Neural crest cell (in vitro differentiated cells): ENCODE measurements around the gene TACR2. TPM values are rescaled to one million over a fixed set of nuclear protein-coding genes. Genes with fewer than 3 reads are reported as not detected.

Experiments
- DNase-seq: peaks from one replicate; pipeline ENCODE4 v3.0.0; 2021; ENCODE audit warnings: low read depth, mixed read lengths, low spot score
- H3K27ac Mint-ChIP-seq: one replicate; pipeline ENCODE4 v1.8.0; 2021; ENCODE audit warnings: mild to moderate bottlenecking, mixed read lengths; ENCODE audit not compliant: unreplicated experiment
- H3K27me3 Mint-ChIP-seq: 2 replicates; pipeline ENCODE4 v1.8.0; 2021; ENCODE audit warnings: low read depth, mild to moderate bottlenecking, mixed read lengths
- H3K36me3 Mint-ChIP-seq: 2 replicates; pipeline ENCODE4 v1.8.0; 2021; ENCODE audit warnings: low read depth, mild to moderate bottlenecking, mixed read lengths
- H3K4me1 Mint-ChIP-seq: 2 replicates; pipeline ENCODE4 v1.8.0; 2021; ENCODE audit warnings: mixed read lengths
- H3K4me3 Mint-ChIP-seq: one replicate; pipeline ENCODE4 v1.8.0; 2021; ENCODE audit warnings: mild to moderate bottlenecking, mixed read lengths
- H3K9me3 Mint-ChIP-seq: 2 replicates; pipeline ENCODE4 v1.8.0; 2021; ENCODE audit warnings: mixed read lengths
- total RNA-seq: library from RNA; stranded (reverse); gene quantifications from 2 replicates; pipeline ENCODE4 v1.2.1, GENCODE V29; 2021
- TF ChIP-seq, protein P1 (sequence below): fragments of 200-600 bp; sonication (generic); conservative IDR thresholded peaks from 2 replicates; pipeline ENCODE4 v1.5.0; 2021; ENCODE audit warnings: antibody characterized with exemption, mild to moderate bottlenecking

The TACR2 gene
- total RNA-seq, 1 donor from 2014 or later: not detected

DNA sequence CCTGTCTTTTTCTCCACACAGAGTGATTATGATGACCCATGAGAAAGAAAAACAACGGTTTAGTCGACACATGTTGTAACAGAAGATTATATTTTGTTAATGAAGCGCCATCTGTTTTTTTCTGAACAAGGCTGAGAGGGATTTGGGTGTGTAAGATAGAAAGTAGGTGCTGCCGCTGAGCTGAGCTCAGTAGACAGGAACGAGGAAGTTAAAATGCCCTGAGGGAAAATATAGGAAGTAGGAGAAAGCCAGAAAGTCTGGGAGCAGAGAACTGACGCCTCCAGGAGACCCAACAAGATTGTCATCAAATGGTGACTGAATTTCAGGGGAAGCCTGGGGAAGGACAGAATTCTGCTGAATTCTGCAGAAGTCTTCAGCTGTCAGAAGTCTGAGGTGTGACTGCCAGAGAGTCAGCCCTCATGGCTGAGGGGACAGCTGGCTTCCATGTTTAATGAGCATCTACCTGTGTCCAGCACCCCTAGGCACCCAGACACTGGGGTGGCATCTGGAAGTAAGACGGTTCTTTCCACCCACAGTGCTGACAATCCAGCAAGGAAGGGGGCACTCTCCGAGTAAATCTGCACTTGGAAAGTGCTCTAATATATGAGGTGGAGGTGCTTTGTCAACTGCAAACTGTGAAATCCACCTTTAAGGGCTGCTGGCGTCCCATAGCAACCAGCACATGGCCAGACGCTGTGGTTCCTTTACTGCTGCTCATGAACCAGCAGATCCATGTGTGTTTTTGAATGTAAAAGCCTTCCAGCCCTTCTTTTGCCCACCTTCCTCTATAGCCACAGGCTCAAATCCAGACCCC, 22.0 kb upstream of the TACR2 start:
- peaks cover 6% of the 10 kb centered on the region for H3K9me3 Mint-ChIP-seq
- no peak overlapping the region for H3K27ac Mint-ChIP-seq
- H3K4me3 Mint-ChIP-seq: no peak overlapping the region
- H3K4me1 Mint-ChIP-seq: peaks cover 21% of the 10 kb centered on the region
- H3K36me3 Mint-ChIP-seq: no peaks in the 10 kb centered on the region
- no peak for DNase-seq
- TF ChIP-seq, protein P1, sequence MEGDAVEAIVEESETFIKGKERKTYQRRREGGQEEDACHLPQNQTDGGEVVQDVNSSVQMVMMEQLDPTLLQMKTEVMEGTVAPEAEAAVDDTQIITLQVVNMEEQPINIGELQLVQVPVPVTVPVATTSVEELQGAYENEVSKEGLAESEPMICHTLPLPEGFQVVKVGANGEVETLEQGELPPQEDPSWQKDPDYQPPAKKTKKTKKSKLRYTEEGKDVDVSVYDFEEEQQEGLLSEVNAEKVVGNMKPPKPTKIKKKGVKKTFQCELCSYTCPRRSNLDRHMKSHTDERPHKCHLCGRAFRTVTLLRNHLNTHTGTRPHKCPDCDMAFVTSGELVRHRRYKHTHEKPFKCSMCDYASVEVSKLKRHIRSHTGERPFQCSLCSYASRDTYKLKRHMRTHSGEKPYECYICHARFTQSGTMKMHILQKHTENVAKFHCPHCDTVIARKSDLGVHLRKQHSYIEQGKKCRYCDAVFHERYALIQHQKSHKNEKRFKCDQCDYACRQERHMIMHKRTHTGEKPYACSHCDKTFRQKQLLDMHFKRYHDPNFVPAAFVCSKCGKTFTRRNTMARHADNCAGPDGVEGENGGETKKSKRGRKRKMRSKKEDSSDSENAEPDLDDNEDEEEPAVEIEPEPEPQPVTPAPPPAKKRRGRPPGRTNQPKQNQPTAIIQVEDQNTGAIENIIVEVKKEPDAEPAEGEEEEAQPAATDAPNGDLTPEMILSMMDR: no peak
- H3K27me3 Mint-ChIP-seq: no peaks in the 10 kb centered on the region

DNA sequence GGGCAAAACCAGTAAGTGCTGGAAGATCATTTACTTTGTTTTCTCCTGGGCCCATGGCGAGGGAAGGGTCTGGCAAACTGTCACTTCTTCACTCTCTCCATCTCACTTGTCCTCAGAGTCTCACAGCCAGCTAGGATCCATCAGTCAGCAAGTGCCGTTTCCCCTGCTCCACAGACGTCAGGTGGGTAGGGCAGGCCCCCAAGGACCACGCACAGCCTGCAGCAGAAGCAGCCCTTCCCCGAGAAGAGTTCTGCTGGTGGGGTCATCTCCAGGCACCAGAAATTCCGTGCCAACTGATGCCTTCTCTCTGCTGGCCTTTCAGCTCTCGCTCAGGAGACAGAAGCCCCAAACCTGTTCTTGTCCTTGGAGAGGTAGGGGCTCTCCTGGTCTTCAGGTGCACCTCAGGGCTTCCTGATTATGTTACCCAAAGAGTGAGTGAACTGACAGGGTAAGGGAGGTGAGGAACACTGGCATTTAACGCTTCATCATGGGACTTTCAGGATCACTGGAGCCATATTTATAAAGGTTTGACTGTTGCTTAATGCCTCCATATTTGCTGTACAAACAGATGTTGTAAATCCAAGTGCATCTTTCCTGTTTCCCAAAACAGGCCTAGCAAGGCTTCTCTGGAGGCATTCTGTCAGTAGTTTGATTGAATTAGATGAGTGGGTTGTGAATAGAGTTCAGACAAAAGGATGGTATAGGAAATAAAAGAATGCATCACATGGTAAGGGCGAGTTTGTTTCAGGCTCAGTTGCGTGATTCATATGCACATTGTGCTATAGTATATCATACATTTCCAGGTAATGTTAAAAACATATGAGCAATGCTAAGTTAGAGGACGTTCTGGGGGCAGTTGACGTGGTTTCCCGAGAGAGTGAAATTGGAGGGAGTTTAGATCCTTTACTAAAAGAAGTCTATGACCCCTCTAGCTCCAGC, 20.9 kb upstream of the TACR2 start:
- no peaks in the 10 kb centered on the region for H3K36me3 Mint-ChIP-seq
- TF ChIP-seq, protein P1: no peak
- DNase-seq: no peak
- H3K4me1 Mint-ChIP-seq: peaks cover 21% of the 10 kb centered on the region
- H3K9me3 Mint-ChIP-seq: peaks cover 6% of the 10 kb centered on the region
- no peak overlapping the region for H3K27ac Mint-ChIP-seq
- no peaks in the 10 kb centered on the region for H3K27me3 Mint-ChIP-seq
- no peak overlapping the region for H3K4me3 Mint-ChIP-seq

DNA sequence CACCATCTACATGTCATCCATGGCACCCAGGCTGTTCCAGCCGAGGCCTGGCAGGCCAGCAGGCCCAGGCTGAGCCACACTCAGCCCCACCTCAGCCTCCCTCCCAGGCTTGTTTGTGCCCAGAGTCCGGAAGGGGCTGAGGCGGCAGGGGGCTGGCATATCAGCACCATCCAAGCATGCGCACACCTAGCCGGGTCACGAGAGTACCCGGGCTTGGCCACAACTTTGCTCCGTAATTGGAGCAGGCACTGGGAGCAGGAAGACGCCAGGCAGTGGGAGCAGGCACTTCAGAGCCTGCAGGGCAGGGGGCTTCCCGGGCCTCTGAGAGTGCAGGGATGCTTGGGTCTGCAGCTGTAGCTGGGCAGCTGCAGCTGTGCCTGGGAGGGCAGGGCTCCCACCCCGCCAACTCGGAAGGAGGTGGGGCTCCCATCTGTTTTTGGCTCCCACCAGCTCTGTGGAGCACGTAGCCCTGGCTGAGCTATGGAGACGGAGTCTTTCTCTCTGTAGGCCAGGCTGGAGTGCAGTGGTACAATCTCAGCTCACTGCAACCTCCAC, 19.3 kb upstream of the TACR2 start:
- Mint-ChIP-seq H3K4me3 (no peak overlapping the region), H3K36me3 (no peaks in the 10 kb centered on the region), H3K27ac (no peak overlapping the region), H3K27me3 (no peaks in the 10 kb centered on the region), H3K4me1 (peaks cover 21% of the 10 kb centered on the region), H3K9me3 (peaks cover 6% of the 10 kb centered on the region)
- no peak for DNase-seq
- TF ChIP-seq, protein P1: no peak

DNA sequence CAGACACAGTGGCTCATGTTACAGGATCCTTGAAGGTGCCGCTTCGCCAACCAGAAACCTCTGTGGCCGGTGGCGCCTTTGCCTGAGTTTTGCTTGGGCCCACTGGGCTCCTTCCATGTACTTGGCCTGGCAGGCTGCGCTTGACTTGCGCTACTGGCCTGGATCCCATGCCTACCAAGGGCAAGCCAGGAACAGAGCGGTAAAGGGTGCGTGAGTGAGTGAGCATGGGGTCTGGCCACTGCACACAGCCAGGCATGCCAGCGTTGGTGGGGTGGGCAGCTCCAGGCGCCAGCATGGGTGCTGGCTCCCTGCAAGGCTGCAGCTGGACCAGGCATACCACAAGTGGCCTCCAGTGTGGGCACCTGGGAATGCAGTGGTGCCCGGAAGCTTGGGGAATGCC, 18.2 kb upstream of the TACR2 start:
- H3K27ac Mint-ChIP-seq: no peak overlapping the region
- no peaks in the 10 kb centered on the region for H3K36me3 Mint-ChIP-seq
- peaks cover 10% of the 10 kb centered on the region for H3K4me1 Mint-ChIP-seq
- H3K9me3 Mint-ChIP-seq: peaks cover 6% of the 10 kb centered on the region
- H3K4me3 Mint-ChIP-seq: no peak overlapping the region
- no peak for DNase-seq
- TF ChIP-seq, protein P1: no peak
- no peaks in the 10 kb centered on the region for H3K27me3 Mint-ChIP-seq

DNA sequence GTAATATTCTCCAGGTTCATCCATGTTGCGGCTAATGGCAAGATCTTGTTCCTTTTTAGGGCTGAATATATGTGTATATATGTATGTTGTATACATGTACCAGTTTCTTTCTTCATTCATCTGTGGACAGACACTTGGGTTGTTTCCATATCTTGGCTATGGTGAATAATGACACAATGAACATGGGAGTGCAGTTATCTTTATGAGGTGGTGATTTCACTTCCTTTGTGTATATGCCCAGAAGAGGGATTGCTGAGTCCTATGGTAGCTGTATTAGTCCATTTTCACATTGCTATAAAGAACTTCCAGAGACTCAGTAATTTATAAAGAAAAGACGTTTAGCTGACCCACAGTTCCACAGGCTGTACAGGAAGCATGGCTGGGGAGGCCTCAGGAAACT, 17.5 kb upstream of the TACR2 start:
- Mint-ChIP-seq H3K9me3 (peaks cover 6% of the 10 kb centered on the region), H3K4me1 (peaks cover 8% of the 10 kb centered on the region), H3K27ac (no peak overlapping the region), H3K36me3 (no peaks in the 10 kb centered on the region), H3K4me3 (no peak overlapping the region), H3K27me3 (no peaks in the 10 kb centered on the region)
- TF ChIP-seq, protein P1: no peak
- DNase-seq: no peak
